Pancreas (tissue), 10 donors: Measurements from ENCODE around the gene TIMM23B. TPM values are rescaled to one million over a fixed set of nuclear protein-coding genes. Genes with fewer than 3 reads are reported as not detected.
"Not testable (repeated sequence)": the region's sequence is repeated elsewhere in the genome, so short reads cannot be mapped to it uniquely, and the experiment has no call there.

Experiments used
- ATAC-seq, 4 donors: fragments of 200-7000 bp; cut with Tn5 transposase; one replicate each; pipeline versions ENCODE4 v1.8.0 to v1.9.1; 2020; ENCODE audit warnings: mild to moderate bottlenecking in 4 of 4, moderate library complexity in 4 of 4
- DNase-seq, 6 donors: peaks; one replicate each; pipeline ENCODE4 v3.0.0-alpha.2; 2020
- FAIRE-seq: peaks from 2 replicates; lab custom pipeline; 2012; peaks lifted over from hg19 to GRCh38; lab: Jason Lieb, UNC
- H3K27ac ChIP-seq, 4 donors: fragments of 200-600 bp; sonication (generic); 1 replicate in 3 of 4; 2 replicates in 1 of 4; pipeline versions ENCODE4 v1.5.0 to v1.8.0; 2020
- H3K27me3 ChIP-seq, 4 donors: fragments of 200-600 bp; one replicate each; pipeline ENCODE4 v1.8.0; 2021
- H3K36me3 ChIP-seq, 3 donors: fragments of 200-600 bp; sonication (generic) in 1 of 3; one replicate each; pipeline versions ENCODE4 v1.5.0 to v1.8.0; 2020 to 2021
- H3K4me1 ChIP-seq, 3 donors: fragments of 200-600 bp; one replicate each; pipeline ENCODE4 v1.8.0; 2021
- H3K4me3 ChIP-seq, 4 donors: fragments of 200-600 bp; sonication (generic) in 2 of 4; one replicate each; pipeline versions ENCODE4 v1.5.0 to v1.8.0; 2020 to 2021
- H3K9me3 ChIP-seq, 4 donors: fragments of 200-600 bp; one replicate each; pipeline ENCODE4 v1.8.0; 2021
- whole genome bisulfite sequencing, 2 donors: extraction: QIAGEN DNeasy Blood & Tissue Kit; methylation state at CpG; one replicate each; pipeline ENCODE4 v1.1.7; 2013; 5-methylcytosine and 5-hydroxymethylcytosine counted together
- intact Hi-C, 3 donors: fragments of 100-400 bp; cut with DNase I; formaldehyde crosslinking; loops; one replicate each; pipeline versions ENCODE4 v1.11.1 to v1.14.2; 2022
- polyA plus RNA-seq, 2 donors: library from polyadenylated mRNA; stranded (reverse); fragments of 200-250 nt; gene quantifications; one replicate each; pipeline ENCODE4 v1.2.3, GENCODE V29; 2013
- total RNA-seq, 6 donors: library from RNA; stranded (reverse); fragmentation: NEBNext Ultra II Directional in 4 of 6; extraction: Animal tissue kit (Norgen Biotek cat#: 25700) in 4 of 6; gene quantifications; one replicate each; pipeline versions ENCODE4 v1.2.1 to v1.2.4, GENCODE V29; 2021 to 2023
- donor health status: healthy with polysubstance abuse.
- donor health status: DM: no; HTN: no; CAD: no; lungs with moderate emphysema.
- donor health status: DM: no; HTN: no; CAD: no.
- donor health status: control.
- donor health status: control.
- donor health status: Bipolar disorder and iron deficiency.
- donor health status: DM: yes; HTN: yes; CAD: no.
- donor health status: DM: no; HTN: no; CAD: no.
- donor health status: DM: no; HTN: no; CAD: no.
- donor health status: DM: yes; HTN: yes; CAD: no.

The TIMM23B gene
- total and polyA plus RNA-seq, 8 donors: 7.2 to 13.1 (median 8.7) TPM

GRCh38 chr10:49931959-49932728 lies 9.7 kb upstream of the TIMM23B start:
- WGBS, 2 donors: 78 to 80% methylated on average over 7 of the region's 7 CpGs
- ATAC-seq, FAIRE-seq, H3K9me3 ChIP-seq, H3K4me3 ChIP-seq, H3K4me1 ChIP-seq, H3K36me3 ChIP-seq, H3K27me3 ChIP-seq, DNase-seq, intact Hi-C loops, H3K27ac ChIP-seq: not testable (repeated sequence)

GRCh38 chr10:49942339-49942705 lies 469 bp downstream of the TIMM23B start:
- H3K36me3 ChIP-seq, FAIRE-seq, DNase-seq, intact Hi-C loops, H3K27me3 ChIP-seq, H3K4me1 ChIP-seq, H3K9me3 ChIP-seq: not testable (repeated sequence)
- WGBS, 2 donors: 0% methylated on average over 12 of the region's 12 CpGs
- H3K27ac ChIP-seq: peak overlapping the region in 2 of 4 donors; percentile 20 to 55
- peak overlapping the region; percentile 77 to 96 (median 91) for H3K4me3 ChIP-seq
- ATAC-seq: peak in 3 of 4 donors; percentile 10 to 32 (median 28)

- H3K36me3 ChIP-seq, ATAC-seq, intact Hi-C loops, H3K27me3 ChIP-seq, H3K9me3 ChIP-seq, FAIRE-seq, DNase-seq, H3K27ac ChIP-seq, H3K4me3 ChIP-seq, H3K4me1 ChIP-seq: not testable (repeated sequence)
- 87 to 88% methylated on average over 2 of the region's 2 CpGs for WGBS, 2 donors
These were observed 1.8 kb downstream of the TIMM23B start for GRCh38 chr10:49943607-49944006.

- 100% methylated on average over 1 of the region's 2 CpGs for WGBS, 2 donors
These were observed 6.3 kb downstream of the TIMM23B start for GRCh38 chr10:49948142-49948541.

GRCh38 chr10:49948737-49949136 lies 6.9 kb downstream of the TIMM23B start:
- H3K27me3 ChIP-seq, H3K9me3 ChIP-seq, DNase-seq, H3K4me3 ChIP-seq, H3K27ac ChIP-seq, FAIRE-seq, H3K4me1 ChIP-seq, H3K36me3 ChIP-seq, intact Hi-C loops, ATAC-seq: not testable (repeated sequence)
- 98 to 100% methylated on average over 2 of the region's 2 CpGs for WGBS, 2 donors

More at GRCh38 chr10:49948142-49948541, 6.3 kb downstream of the TIMM23B start:
- H3K27me3 ChIP-seq, H3K9me3 ChIP-seq, H3K4me3 ChIP-seq, H3K4me1 ChIP-seq, FAIRE-seq, H3K27ac ChIP-seq, DNase-seq, ATAC-seq, H3K36me3 ChIP-seq, intact Hi-C loops: not testable (repeated sequence)

- H3K4me3 ChIP-seq, H3K36me3 ChIP-seq, DNase-seq, FAIRE-seq, intact Hi-C loops, H3K27me3 ChIP-seq, H3K9me3 ChIP-seq, ATAC-seq, H3K27ac ChIP-seq, H3K4me1 ChIP-seq: not testable (repeated sequence)
- 63 to 74% methylated on average over 3 of the region's 3 CpGs for WGBS, 2 donors
These were observed 10.2 kb downstream of the TIMM23B start for GRCh38 chr10:49952006-49952405.

GRCh38 chr10:49953122-49953521 lies 11.3 kb downstream of the TIMM23B start:
- H3K27ac ChIP-seq, FAIRE-seq, intact Hi-C loops, H3K4me1 ChIP-seq, H3K9me3 ChIP-seq, H3K36me3 ChIP-seq, H3K27me3 ChIP-seq, H3K4me3 ChIP-seq, DNase-seq: not testable (repeated sequence)
- 76 to 91% methylated on average over 2 to 3 of the region's 3 CpGs for WGBS, 2 donors
- ATAC-seq: peak in 1 of 4 donors; percentile 44

GRCh38 chr10:49970331-49970857 lies 28.5 kb downstream of the TIMM23B start:
- H3K27me3 ChIP-seq, H3K4me3 ChIP-seq, H3K4me1 ChIP-seq, intact Hi-C loops, H3K27ac ChIP-seq, FAIRE-seq, ATAC-seq, H3K9me3 ChIP-seq, H3K36me3 ChIP-seq: not testable (repeated sequence)
- DNase-seq: peak in 1 of 6 donors; percentile 47
- WGBS, 2 donors: 93 to 95% methylated on average over 16 to 37 of the region's 37 CpGs

- H3K27me3 ChIP-seq, H3K9me3 ChIP-seq, H3K27ac ChIP-seq, DNase-seq, FAIRE-seq, H3K36me3 ChIP-seq, H3K4me1 ChIP-seq, ATAC-seq, intact Hi-C loops, H3K4me3 ChIP-seq: not testable (repeated sequence)
- WGBS, 2 donors: 66 to 93% methylated on average over 2 of the region's 2 CpGs
These were observed 29.6 kb downstream of the TIMM23B start for GRCh38 chr10:49971466-49971865.

- ATAC-seq, H3K36me3 ChIP-seq, H3K4me3 ChIP-seq, H3K27ac ChIP-seq, FAIRE-seq, H3K4me1 ChIP-seq, H3K27me3 ChIP-seq, DNase-seq, intact Hi-C loops, H3K9me3 ChIP-seq: not testable (repeated sequence)
- WGBS, 2 donors: 75 to 95% methylated on average over 3 of the region's 3 CpGs
These were observed 30.2 kb downstream of the TIMM23B start for GRCh38 chr10:49972094-49972493.

- H3K9me3 ChIP-seq, FAIRE-seq, H3K4me3 ChIP-seq, ATAC-seq, H3K27me3 ChIP-seq, intact Hi-C loops, DNase-seq, H3K27ac ChIP-seq, H3K4me1 ChIP-seq, H3K36me3 ChIP-seq: not testable (repeated sequence)
- WGBS, 2 donors: 84 to 89% methylated on average over 3 of the region's 3 CpGs
These were observed 35.9 kb downstream of the TIMM23B start for GRCh38 chr10:49977756-49978155.

- ATAC-seq, H3K27ac ChIP-seq, intact Hi-C loops, FAIRE-seq, DNase-seq, H3K4me3 ChIP-seq, H3K9me3 ChIP-seq, H3K27me3 ChIP-seq, H3K36me3 ChIP-seq, H3K4me1 ChIP-seq: not testable (repeated sequence)
- 74 to 85% methylated on average over 3 of the region's 3 CpGs for WGBS, 2 donors
These were observed 45.4 kb downstream of the TIMM23B start for GRCh38 chr10:49987207-49987606.
